Choroid plexus epithelial cell (primary cell): ENCODE results near the gene C1orf198.
A peak's percentile ranks its signal among the peaks of the same experiment; 100 is the strongest.

ENCODE experiments used
- DNase-seq: peaks from one replicate; pipeline ENCODE4 v3.0.0-alpha.2; 2010; ENCODE audit warnings: low read depth
- H3K4me3 ChIP-seq: 2 replicates; pipeline ENCODE4 v1.5.1; 2011; ENCODE audit warnings: low read depth, mild to moderate bottlenecking, control low read depth, low read length, moderate library complexity
- CTCF ChIP-seq: conservative IDR thresholded peaks from 2 replicates; pipeline ENCODE4 v1.5.1; 2011; ENCODE audit warnings: low read depth, mild to moderate bottlenecking, control low read depth, inconsistent platforms, low read length, moderate library complexity

C1orf198 gene

DNA sequence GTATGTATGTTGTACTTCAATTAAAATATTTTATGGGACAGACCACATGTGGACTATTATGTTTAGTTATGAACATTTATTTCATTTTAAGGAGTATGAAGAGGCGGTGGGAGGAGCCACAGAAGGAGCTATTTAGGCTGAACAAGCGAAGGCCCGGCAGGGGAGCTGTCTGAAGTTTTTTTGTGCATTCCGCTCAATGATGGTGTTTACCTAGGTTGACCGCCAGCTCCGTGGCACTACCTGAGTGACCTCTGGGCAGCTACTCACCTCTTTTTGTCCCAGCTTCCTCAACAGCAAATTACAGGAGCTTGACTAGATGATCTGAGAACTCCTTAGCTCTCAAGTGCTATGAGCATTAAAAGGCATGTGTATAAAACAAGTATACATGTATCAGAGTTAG, 32.7 kb upstream of the C1orf198 start:
- DNase-seq: peak; percentile 24
- TF ChIP-seq CTCF: no peak
- H3K4me3 ChIP-seq: no peak overlapping the region

DNA sequence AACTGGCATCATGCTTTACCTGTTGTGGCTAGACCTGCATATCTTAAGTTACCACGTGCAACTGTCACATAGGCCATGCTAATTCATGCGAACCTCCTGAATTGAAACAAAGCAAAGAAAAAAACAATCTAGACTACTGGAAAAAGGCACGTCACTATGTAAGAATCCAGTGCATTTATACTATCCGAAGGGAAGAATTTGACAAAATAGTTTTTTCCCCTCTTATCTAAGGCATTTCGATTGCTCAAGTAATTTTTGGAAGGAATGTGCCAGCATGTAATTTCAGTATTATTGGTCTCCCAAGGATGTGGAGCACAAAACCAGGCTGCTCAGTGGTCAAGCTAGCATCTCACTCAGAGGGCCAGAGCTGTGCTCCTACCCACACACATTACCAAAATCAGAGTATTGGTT, 31.5 kb upstream of the C1orf198 start:
- peak; percentile 95 for DNase-seq
- no peak for TF ChIP-seq CTCF
- H3K4me3 ChIP-seq: no peak overlapping the region

GRCh38 chr1:230898748-230899147, 30.4 kb upstream of the C1orf198 start:
- TF ChIP-seq CTCF: no peak
- no peak for DNase-seq
- no peak overlapping the region for H3K4me3 ChIP-seq

DNA sequence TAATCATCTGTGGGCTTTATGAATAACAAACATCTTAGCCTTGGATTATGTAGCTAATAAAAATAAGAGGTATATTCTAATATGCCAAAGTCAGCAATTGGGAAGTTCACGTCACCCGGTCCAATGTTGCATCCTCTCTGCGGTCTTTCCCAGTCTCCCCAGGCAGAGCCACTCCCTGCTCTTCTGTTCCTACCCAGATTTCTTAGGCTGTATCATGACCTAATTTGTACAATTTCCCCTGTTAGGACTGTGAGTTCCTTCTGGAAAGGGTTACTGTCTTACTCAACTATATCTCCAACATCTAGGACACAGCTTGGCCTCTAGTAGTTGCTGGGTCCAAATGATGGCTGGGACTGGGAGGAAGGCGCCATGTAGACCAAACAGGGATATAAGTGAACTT, 29.8 kb upstream of the C1orf198 start:
- H3K4me3 ChIP-seq: no peak overlapping the region
- no peak for TF ChIP-seq CTCF

DNA sequence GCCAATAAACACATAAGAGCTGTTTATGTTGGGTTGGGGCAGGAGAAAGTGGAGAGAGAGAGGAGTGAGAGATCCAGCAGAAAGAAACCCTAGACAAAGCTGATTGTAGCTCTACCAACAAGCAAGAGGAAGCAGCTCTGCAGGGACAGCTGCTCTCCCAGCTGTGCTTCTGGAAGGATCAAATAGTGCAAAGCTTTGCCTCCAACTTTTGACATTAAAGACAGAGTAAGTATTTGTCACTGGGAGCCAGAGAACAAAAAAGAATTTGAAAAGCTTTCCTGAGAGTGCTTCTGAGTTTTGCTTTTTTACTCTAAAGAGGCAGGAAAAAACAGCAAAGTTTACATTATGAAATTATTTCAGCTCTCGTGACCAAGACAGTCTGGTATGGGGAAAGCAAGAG, 28.5 kb upstream of the C1orf198 start:
- DNase-seq: peak; percentile 39
- H3K4me3 ChIP-seq: no peak overlapping the region
- TF ChIP-seq CTCF: no peak

More for the DNA sequence above, 29.8 kb upstream of the C1orf198 start:
- DNase-seq: no peak

- H3K4me3 ChIP-seq: no peak overlapping the region
- DNase-seq: no peak
- no peak for TF ChIP-seq CTCF
Measured at GRCh38 chr1:230895452-230895851, 27.1 kb upstream of the C1orf198 start.

GRCh38 chr1:230894664-230895063, 26.3 kb upstream of the C1orf198 start:
- TF ChIP-seq CTCF: no peak
- H3K4me3 ChIP-seq: no peak overlapping the region
- no peak for DNase-seq
